ENCODE results near the gene LCOR. TPM values are rescaled to one million over a fixed set of nuclear protein-coding genes. Genes with fewer than 3 reads are reported as not detected.

Gene LCOR
- total RNA-seq, 4 donors from 2014 or later: 22.3 to 220 (median 38.5) TPM

- Histone ChIP-seq H3K27me3 (no peaks in the 10 kb centered on the region), H3K9me3 (no peaks in the 10 kb centered on the region), H3K27ac (no peak overlapping the region), H3K4me3 (no peak overlapping the region), H3K4me1 (peaks cover 0 to 50% (median 0%) of the 10 kb centered on the region in 3 donors), H3K36me3 (no peaks in the 10 kb centered on the region)
- ATAC-seq: no peak
- WGBS, 2 donors (ENCODE audit: low coverage in 1 of 2): 57 to 72% methylated on average over 2 of the region's 2 CpGs
- no peak for TF ChIP-seq POLR2A (IDR thresholded peaks at IDR 0.05)
- TF ChIP-seq EP300 (IDR thresholded peaks at IDR 0.05): no peak
- TF ChIP-seq POLR2AphosphoS5 (IDR thresholded peaks at IDR 0.05): no peak
- TF ChIP-seq CTCF (IDR thresholded peaks at IDR 0.05): no peak
These were observed 26.1 kb downstream of the LCOR start for GRCh38 chr10:96858038-96858705.

- peaks cover 0 to 50% (median 2%) of the 10 kb centered on the region in 3 donors for H3K4me1 ChIP-seq
- no peak for TF ChIP-seq POLR2AphosphoS5 (IDR thresholded peaks at IDR 0.05)
- TF ChIP-seq POLR2A (IDR thresholded peaks at IDR 0.05): no peak
- TF ChIP-seq CTCF (IDR thresholded peaks at IDR 0.05): no peak
- no peak for TF ChIP-seq EP300 (IDR thresholded peaks at IDR 0.05)
- no peaks in the 10 kb centered on the region for H3K36me3 ChIP-seq
- WGBS, 2 donors (ENCODE audit: low coverage in 1 of 2): 57 to 75% methylated on average over 2 of the region's 2 CpGs
- H3K4me3 ChIP-seq: no peak overlapping the region
- ATAC-seq: no peak
- H3K27ac ChIP-seq: no peak overlapping the region
- no peaks in the 10 kb centered on the region for H3K27me3 ChIP-seq
- H3K9me3 ChIP-seq: no peaks in the 10 kb centered on the region
These were observed 26.6 kb downstream of the LCOR start for GRCh38 chr10:96858706-96859050.

- Histone ChIP-seq H3K27me3 (no peaks in the 10 kb centered on the region), H3K4me1 (peaks cover 0 to 58% (median 5%) of the 10 kb centered on the region in 3 donors), H3K9me3 (no peaks in the 10 kb centered on the region), H3K36me3 (no peaks in the 10 kb centered on the region), H3K27ac (no peak overlapping the region), H3K4me3 (no peak overlapping the region)
- ATAC-seq: no peak
- no peak for TF ChIP-seq CTCF (IDR thresholded peaks at IDR 0.05)
- TF ChIP-seq EP300 (IDR thresholded peaks at IDR 0.05): no peak
- no peak for TF ChIP-seq POLR2A (IDR thresholded peaks at IDR 0.05)
- TF ChIP-seq POLR2AphosphoS5 (IDR thresholded peaks at IDR 0.05): no peak
- WGBS, 2 donors (ENCODE audit: low coverage in 1 of 2): 76 to 84% methylated on average over 4 to 5 of the region's 5 CpGs
These were observed 28.7 kb downstream of the LCOR start for GRCh38 chr10:96860631-96861277.

GRCh38 chr10:96863922-96864543 lies 31.9 kb downstream of the LCOR start:
- TF ChIP-seq CTCF (IDR thresholded peaks at IDR 0.05) (no peak), POLR2AphosphoS5 (IDR thresholded peaks at IDR 0.05) (no peak), POLR2A (IDR thresholded peaks at IDR 0.05) (no peak), EP300 (IDR thresholded peaks at IDR 0.05) (no peak)
- ATAC-seq: peak; percentile 51
- WGBS, 2 donors (ENCODE audit: low coverage in 1 of 2): 32 to 37% methylated on average over 3 of the region's 3 CpGs
- peaks cover 0 to 29% (median 5%) of the 10 kb centered on the region in 3 donors for H3K4me1 ChIP-seq
- H3K27ac ChIP-seq: peak overlapping the region in 1 of 4 donors; percentile 12
- no peaks in the 10 kb centered on the region for H3K9me3 ChIP-seq
- no peaks in the 10 kb centered on the region for H3K36me3 ChIP-seq
- no peak overlapping the region for H3K4me3 ChIP-seq
- no peaks in the 10 kb centered on the region for H3K27me3 ChIP-seq
